Epidermal melanocyte (primary cell): Measurements from ENCODE around the gene NXNL1.

Source experiments
- DNase-seq: peaks from one replicate; pipeline ENCODE4 v3.0.0; 2011; ENCODE audit warnings: low spot score; ENCODE audit not compliant: insufficient read length

Gene NXNL1

DNA sequence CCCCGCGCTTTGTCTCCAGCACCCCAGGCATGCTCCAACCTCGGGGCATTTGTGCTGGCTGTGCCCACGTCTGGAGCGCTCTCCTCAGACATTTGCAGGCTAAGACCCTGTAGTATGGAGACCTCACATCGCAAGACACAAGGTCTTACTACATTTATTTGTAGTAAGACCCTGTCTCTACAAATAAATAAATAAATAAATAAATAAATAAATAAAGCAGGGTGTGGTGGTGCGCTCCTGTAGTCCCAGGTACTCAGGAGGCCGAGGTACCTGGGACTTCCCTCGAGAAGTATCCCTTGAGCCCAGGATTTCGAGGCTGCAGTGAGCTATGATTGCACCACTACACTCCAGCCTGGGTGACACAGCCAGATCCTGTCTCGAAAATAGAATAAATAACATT is 4.6 kb downstream of the NXNL1 start:
- no peak for DNase-seq

DNA sequence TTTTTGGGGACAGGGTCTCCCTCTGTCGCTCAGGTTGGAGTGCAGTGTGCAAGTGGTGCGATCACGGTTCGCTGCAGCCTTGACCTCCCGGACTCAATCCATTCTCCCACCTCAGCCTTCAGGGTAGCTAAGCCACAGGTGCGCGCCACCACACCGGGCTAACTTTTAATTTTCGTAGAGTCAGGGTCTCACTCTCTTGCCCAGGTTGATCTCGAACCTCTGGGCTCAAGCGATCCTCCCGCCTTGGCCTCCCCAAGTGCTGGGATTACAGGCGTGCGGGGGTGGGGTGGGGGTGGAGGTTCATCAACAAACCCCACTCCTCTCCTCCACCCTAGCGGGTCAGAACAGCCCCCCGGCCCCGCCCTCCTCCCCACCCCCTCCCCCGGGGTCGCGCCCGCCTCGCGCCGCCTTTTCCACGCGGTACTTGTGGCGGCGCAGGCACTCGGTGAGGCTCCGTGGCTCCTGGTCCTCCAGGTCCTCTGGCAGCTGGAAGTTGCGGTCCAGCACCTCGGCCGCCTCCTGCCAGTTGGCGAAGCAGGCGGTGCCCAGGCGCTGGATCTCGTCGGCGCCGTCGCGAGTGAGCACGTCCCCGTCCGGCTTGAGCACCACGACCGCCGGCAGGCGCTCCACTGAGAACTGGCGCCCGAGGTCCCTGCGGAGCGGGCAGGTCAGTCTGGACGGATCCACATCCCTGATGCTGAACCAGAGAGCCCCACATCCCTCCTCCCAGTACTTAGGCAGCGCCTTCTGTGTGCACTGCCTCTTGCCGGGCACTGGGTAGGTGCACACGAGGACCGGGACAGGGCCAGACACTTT is 5.2 kb downstream of the NXNL1 start:
- DNase-seq, result no peak

DNA sequence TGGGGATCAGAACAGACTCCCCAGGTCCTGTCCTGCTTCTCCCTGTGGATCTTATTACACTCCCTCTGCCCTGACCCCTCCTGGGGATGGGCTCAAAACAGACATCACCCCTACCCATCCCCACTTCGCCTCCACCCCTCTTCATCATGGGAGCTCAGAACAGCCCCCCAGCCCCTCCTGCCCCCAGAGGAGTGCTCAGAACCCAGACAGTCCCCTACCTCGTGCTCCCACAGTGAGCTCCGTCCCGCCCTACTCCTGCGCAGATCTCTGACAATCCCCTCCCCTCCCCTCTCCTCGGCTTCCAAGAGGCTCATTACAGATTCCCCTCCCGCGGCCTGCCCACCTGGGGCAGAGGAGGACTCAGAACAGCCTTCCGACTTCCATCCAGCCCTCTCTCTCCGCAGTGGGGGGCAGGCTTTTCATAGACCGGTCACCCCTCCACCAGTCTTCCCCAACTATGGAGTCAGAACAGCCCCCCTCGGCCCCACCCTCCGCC is 6.1 kb downstream of the NXNL1 start:
- DNase-seq, result no peak

DNA sequence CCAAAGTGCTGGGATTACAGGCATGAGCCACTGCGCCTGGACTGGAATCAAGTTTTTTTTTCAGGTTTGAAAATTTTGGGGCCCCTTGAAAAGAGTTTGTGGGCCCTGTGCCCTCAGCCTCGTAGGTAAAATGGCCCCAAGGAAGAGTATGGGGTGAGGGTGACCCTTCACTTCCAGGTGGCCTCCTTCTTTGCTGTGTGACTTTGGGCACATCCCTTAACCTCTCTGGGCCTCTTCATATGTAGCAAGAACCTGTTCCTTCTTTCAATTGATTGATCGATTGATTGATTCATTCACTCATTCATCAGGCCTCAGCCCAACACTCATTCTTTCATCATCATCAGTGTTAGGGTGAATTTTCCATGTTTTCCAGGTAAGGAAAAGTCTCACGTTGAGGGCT is 8.9 kb downstream of the NXNL1 start:
- DNase-seq, result no peak

DNA sequence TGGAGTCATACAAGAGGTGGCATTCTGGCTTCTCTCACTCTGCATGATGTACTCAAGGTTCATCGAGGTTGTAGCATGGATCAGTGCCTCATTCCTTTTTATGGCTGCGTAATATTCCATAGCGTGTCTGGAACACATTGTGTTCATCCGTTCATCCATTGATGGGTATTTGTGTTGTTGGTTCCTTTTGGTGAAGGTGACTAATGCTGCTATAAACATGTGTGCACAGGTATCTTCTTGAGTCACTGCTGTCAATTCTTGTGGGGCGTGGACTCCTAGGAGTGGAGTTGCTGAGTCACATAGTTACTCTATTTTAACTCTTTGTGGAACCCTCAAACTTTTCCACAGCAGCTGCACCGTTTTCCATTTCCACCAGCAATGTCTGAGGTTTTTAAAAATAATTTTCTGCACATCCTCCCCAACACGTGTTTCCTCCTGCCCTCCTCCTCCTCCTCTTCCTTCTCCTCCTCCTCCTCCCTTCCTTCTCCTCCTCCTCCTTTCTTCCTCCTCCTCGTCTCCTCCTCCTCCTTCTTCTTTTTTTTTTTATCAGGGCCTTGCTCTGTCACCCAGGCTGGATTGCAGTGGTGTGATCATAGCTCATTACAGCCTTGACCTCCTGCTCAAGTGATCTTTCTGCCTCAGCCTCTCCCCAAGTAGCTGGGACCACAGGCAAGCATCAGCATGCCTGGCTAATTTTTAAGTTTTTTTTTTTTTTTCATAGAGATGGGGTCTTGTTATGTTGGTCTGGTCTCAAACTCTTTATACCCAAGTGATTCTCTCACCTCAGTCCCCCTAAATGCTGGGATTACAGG is 10.3 kb downstream of the NXNL1 start:
- no peak for DNase-seq

DNA sequence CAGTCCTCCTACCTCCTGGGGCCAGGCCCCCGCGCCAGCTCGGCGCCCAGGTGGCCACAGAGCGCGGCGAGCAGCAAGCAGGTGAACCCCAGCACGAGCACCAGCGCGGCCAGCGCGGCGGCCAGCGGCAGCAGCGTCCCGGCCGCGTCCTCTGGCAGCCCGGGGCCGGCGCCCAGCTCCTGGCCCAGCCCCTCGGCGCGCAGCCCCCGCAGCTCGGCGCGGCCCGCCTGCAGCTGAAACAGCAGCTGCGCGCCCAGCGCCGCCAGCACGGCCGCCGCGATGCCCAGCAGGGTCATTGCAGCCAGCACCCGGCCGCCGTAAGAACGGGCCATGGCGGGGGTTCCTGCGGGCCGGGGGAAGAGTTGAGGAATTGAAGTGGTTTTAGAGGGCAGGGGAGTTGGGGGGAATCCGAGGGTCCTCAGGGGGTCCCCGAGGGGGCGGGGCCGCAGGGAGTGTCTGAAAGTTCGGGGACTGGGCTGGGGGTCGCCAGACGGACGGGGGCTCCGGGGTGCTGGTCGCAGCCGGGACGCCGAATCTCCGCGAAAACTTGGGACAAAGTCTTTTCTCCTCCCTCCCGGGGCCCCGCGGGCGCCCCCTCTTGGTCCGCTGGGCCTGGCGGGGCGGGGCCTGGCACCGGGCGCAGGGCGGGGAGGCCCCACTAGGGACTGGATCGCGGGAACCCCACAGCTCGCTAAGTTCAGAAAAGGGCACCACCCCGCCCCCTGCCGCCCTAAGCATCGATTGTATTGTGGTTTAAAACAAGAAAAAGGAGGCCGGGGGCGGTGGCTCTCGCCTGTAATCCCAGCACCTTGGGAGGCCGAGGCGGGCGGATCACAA is 12.4 kb downstream of the NXNL1 start, which contains the start of gene TMEM221:
TSS of gene TMEM221 (minus strand) at position 538 of the 837 bp plus-strand sequence. CDS start at position 332, 206 bp downstream.
- no peak for DNase-seq

DNA sequence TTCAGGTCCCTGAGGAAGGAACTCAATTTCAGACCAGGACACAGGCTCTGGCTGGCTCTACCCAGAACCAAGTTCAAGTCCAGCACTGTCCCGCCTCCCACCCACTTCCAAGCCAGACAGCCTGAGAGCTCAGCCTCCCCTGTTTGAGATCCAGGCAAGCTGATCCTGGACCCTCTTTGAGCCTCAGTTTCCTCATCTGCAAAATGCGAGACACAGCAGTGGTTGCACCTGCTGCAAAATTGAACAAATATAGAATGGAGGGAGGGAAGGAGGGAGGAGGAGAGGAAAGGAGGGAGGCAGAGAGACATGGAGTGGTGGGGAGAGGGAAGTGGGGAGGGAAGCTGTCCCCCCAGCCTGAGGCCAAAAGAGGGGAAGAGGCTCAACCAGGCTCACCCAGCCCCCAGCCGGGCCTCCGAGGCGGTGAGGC is 13.0 kb downstream of the NXNL1 start:
- DNase-seq, result no peak

DNA sequence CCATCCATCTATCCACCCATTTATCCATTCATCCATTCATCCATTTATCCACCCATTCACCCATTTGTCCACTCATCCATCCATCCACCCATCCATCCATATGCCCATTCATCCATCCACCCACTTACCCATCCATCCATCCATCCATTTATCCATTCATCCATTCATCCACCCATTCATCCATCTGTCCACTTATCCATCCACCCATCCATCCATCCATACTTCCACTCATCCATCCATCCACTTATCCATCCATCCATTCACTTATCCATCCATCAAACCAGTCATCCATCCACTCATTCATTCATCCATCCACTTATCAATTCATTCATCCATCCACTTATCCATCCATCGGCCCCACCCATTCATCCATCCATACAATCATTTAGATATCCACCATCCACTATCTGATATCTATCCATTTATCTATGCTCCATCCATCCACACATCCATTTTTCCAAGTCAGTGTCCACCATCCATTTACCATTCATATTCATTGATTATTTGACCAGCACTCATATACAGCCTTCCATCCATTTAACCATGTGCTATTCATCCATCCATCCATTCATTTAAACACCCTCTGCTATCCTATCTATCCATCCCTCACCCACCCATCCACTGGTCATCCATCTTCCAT is 15.1 kb downstream of the NXNL1 start:
- DNase-seq, result no peak

DNA sequence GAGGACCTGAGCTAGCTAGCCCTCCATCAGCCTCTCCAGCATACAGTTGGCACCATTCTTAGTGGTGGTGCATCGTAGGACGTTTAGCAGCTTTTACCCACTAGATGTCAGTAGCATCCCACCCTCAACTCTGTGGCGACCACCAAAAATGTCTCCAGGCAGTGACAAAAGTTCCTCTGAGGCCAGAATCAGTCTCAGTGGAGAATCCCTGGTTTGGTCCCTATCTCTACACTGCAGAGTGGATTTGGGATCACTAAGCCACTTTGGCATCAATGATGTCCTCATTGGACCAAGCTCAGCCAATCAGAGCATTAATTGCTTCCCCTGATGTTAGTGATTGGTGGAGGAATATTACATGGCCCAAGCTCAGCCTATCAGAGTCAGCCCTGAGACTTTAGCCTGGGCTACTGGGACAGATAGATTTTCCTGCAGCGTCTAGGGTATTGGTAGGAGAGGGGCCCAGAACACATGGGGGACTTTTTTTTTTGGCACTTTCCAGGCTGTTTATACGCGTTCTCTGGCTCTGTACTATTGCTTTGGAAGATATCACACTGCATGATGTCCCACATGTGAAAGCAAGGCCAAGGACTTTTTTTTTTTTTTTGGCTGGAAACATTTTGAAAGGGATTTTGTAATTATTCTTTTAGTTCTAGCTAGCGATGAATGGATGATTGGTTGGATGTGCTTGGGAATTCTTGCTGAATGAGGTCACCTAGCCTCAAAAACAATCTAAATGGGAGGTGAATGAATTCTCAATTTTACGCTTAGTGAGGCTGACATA is 19.3 kb downstream of the NXNL1 start:
- no peak for DNase-seq

DNA sequence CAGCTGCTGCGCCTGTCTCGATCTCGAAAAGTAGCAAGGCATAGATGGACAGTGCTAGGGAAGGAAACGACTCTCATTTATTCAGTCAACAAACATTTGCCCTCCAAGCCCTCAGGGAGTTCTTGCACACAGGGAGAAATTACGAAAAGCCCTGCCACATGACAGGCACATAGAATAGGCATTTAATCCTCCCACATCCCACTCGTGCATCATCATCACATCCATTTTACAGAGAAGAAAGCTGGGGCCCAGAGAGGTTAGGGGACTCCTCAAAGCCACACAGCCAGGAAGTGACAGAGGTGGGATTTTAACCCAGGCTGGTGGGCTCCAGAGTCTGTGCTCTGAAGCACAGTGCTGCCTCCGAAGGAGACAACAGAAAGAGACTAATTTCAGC is 23.9 kb downstream of the NXNL1 start:
- no peak for DNase-seq

DNA sequence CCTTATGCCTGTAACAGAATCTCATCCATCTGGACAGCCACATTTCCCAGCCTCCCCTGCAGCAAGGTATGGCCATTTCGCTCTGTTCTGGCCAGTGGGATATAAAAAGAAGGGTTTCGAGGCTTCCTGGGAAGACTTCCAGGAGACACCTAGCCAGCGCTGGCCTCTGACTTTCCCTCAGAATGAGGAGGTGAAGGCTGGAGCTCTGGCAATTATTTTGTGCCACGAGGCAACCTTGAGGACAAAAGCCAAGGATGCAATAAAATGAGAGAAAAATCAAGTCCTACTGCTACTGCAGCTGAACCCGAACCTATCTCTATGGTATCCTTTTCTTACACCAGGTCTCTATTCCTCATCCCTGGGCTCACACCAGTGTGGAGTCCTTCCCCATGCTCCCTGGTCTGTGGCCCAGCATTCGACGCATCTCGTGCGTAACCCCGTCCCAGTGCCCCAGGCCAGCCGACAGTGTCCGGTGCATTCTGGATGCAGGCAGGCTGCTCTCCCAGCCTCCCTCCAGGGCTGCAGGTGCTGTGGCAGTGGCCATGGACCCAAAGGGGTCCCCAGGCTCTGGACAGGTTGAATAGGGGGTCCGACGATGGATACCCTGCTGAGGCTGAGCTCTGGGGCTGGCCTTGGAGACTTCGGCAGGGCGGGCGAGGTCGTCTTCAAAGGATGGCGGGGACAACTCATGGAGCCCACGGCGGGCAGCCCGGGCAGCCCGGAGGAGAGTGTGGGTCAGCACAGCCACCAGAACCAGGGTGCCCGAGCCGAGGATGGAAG is 24.4 kb downstream of the NXNL1 start:
- DNase-seq, result no peak

DNA sequence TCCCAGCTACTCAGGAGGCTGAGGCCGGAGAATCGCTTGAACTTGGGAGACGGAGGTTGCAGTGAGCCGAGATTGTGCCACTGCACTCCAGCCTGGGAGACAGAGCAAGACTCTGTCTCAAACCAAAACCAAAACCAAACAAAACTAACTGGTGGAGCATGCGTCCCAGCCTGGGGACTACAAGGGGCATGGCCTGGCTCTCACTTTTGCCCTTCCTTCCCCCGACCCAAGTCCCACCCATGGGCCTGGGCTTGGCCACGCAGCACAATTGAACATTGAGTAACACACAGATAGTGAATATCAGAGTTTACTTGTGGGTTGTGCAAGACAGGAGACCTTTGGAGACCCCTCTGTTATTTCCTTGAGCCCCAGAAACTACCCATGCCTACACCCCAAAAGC is 25.5 kb downstream of the NXNL1 start:
- DNase-seq, result no peak

DNA sequence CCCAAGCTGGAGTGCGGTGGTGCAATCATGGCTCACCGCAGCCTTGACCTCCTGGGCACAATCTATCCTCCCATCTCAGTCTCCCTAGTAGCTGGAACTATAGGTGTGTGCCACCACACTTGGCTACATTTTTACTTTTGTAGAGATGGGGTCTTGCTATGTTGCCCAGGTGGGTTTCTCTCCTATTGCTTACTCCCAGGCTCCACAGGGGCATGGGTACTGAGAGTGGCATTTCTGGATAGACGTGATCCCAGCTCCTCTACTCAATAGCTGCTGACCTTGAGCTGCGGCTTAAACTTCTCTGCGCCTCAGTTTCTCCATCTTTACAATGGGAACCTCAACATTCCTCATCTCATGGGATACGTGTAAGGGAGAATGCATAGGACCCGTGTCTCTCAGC is 29.3 kb downstream of the NXNL1 start:
- DNase-seq, result no peak

DNA sequence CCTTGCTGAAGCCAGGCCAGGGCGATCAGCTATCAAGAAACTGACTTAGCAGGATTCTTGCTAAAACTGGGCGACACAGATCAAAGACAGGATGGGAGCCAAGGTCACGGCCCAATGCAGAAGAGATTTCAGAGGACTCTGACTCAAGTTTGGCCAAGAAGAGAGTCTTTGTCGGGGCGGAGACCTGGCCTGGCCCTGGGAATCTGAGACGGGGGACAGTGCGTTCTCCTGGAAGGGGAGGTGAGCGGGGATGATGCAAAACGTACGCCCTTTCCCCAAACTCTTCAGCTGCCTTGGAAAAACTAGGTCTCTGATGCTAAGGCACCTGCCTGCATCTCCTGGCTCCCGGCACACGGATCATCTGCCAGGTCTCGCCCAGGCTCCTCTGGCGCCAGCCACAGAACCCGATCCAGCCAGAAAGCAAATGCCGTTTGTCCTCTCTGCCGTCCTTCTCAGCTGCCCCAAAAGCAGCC is 31.0 kb downstream of the NXNL1 start:
- no peak for DNase-seq

DNA sequence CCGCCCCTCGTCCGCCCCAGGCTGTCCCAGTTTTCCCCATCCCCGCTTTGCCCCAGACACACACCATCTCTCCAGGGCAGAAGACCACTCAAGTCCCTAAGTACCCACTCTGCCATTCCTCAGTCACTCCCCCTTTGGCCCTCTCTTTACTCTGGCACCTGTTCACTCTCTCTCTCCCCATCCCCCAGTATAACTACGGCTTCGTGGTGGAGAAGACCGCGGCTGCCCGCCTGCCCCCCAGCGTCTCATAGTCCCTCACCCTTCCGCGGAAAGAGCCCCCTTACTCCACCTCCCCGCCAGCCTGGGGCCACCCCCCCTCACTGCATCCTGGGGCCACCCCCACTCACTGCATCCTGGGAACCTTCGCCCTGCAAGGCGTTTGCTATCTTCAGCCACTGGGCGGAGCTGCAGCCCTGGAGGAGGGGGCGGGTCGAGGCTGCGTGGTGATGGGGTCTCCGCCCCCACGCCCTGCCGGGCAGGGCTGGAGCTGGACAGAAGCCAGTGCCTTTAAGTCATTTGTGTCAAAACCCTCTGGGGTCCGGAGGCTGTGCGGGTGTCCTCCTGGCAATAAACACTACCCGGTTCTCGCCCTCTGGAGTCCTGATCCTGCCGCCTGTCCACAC is 35.9 kb downstream of the NXNL1 start:
- DNase-seq, result no peak

DNA sequence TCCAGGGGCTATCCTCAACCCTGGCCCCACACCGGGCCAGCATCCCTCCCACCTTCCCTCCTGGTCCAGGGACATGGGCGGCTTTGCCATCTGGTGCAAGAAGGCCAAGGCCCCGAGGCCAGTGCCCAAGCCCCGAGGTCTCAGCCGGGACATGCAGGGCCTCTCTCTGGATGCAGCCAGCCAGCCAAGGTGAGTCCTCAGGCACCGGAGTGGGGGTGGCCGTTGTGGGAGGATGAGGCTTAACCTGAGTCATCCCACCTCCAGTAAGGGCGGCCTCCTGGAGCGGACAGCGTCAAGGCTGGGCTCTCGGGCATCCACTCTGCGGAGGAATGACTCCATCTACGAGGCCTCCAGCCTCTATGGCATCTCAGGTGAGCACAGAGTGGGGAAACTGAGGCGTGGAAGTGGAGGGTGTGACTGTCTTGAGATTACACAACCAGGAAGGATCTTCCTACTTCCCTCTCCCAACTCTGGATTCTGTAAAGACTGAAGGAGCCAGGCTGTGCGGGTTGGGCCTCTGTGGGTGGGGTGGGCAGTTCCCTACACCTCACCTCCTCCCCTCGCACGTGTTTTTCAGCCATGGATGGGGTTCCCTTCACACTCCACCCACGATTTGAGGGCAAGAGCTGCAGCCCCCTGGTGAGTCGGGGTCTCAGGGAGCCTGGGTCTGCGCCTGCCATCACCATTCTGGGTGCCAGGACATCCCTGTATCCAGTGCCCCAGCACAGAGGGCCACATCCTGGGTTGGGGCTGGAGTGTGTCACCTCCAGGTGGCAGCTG is 37.1 kb downstream of the NXNL1 start:
- DNase-seq, result no peak

DNA sequence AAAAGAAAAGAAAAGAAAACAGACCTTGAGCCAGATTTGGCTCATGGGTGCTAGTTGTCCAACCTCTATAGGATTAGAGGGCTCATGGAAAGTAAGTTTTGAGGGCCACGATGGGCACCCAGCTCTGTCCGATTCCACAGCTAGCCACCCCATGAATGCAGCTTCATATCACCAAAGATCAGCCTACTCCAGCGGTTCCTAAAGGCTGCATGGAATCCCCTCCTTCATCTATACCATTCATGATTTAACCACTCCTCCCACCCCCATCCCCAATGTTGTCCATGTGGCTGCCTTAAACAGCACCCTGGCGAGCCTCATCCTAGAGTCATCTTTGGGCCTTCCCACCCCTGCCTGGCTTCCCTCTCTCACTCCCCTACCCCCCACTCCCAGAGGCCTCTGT is 38.8 kb downstream of the NXNL1 start:
- no peak for DNase-seq

DNA sequence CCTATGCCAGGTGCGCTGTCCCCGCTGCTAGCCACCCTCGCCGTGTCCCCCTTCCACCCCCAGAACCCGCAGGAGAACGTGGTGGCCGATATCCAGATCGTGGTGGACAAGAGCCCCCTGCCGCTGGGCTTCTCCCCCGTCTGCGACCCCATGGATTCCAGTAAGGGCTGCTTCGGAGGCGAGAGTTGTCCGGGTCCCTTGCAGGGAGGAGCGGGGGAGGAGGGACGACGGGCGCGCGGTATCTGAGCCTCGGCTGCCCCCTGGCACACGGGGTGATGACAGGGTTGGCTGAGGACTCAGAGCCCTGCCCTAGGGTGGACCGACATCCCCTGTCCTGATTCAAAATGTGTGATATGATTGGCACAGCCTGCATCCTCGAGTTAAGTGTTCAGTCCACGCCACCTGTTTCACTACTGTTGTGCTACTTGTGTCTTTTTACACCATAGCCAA is 40.2 kb downstream of the NXNL1 start:
- no peak for DNase-seq
